H1 (cell line): ENCODE measurements around the gene DNAJB5. TPM values are rescaled to one million over a fixed set of nuclear protein-coding genes. Genes with fewer than 3 reads are reported as not detected.

Source experiments
- CTCF ChIA-PET: fragments of 300-600 bp; sonication (Branson Sonifier 250); formaldehyde crosslinking; loops from one replicate; lab custom pipeline; 2021; ENCODE audit not compliant: partially characterized antibody; lab: Charles Lee
- POLR2A ChIA-PET: fragments of 300-600 bp; sonication (Branson Sonifier 250); formaldehyde crosslinking; loops from one replicate; lab custom pipeline; 2021; ENCODE audit warnings: inconsistent platforms; ENCODE audit not compliant: partially characterized antibody; lab: Charles Lee
- DNase-seq, 2 experiments: peaks; one replicate each; pipeline versions ENCODE4 v3.0.0 to v3.0.0-alpha.2; 2010 to 2022; ENCODE audit warnings: low spot score in 2 of 2, low read depth in 1 of 2, mixed read lengths in 1 of 2
- FAIRE-seq: peaks from 2 replicates; lab custom pipeline; 2011; peaks lifted over from hg19 to GRCh38; lab: Jason Lieb, UNC
- H2AFZ ChIP-seq: 2 replicates; pipeline ENCODE4 v1.8.1; 2012; ENCODE audit warnings: low read length, inconsistent platforms
- H2AK5ac ChIP-seq: 2 replicates; pipeline ENCODE4 v1.6.1; 2013; ENCODE audit warnings: low read depth, low read length
- H2BK120ac ChIP-seq: replicated peaks from 2 replicates; pipeline ENCODE3; 2013; ENCODE audit warnings: low read depth, low read length, inconsistent platforms
- H2BK12ac ChIP-seq: 2 replicates; pipeline ENCODE4 v1.6.1; 2013; ENCODE audit warnings: low read depth, low read length
- H2BK15ac ChIP-seq: 2 replicates; pipeline ENCODE4 v1.6.1; 2013; ENCODE audit warnings: low read length
- H2BK20ac ChIP-seq: 2 replicates; pipeline ENCODE4 v1.6.1; 2013; ENCODE audit warnings: low read length
- H2BK5ac ChIP-seq: 2 replicates; pipeline ENCODE4 v1.6.1; 2013; ENCODE audit warnings: low read depth, low read length
- H3K14ac ChIP-seq: 2 replicates; pipeline ENCODE4 v1.6.1; 2013; ENCODE audit warnings: inconsistent platforms; ENCODE audit not compliant: insufficient read length
- H3K18ac ChIP-seq: 2 replicates; pipeline ENCODE4 v1.6.1; 2013; ENCODE audit warnings: low read length; ENCODE audit errors: extremely low read depth
- H3K23ac ChIP-seq: 2 replicates; pipeline ENCODE4 v1.6.1; 2013; ENCODE audit warnings: inconsistent platforms; ENCODE audit not compliant: insufficient read length
- H3K23me2 ChIP-seq: 2 replicates; pipeline ENCODE4 v1.6.1; 2013; ENCODE audit warnings: low read depth, low read length
- H3K27ac ChIP-seq: 2 replicates; pipeline ENCODE4 v1.6.1; 2011; ENCODE audit warnings: low read depth, low read length, inconsistent platforms
- H3K27me3 ChIP-seq, 4 experiments: replicated peaks in 1 of 4; 1 replicate in 1 of 4; 2 replicates in 3 of 4; pipeline versions ENCODE4 v1.6.1 to v1.8.1; 2011 to 2013; ENCODE audit warnings: low read length in 3 of 4, mild to moderate bottlenecking in 3 of 4, inconsistent platforms in 2 of 4, mixed read lengths in 2 of 4, moderate library complexity in 1 of 4; ENCODE audit not compliant: control insufficient read depth in 3 of 4, insufficient read depth in 3 of 4; ENCODE audit errors: extremely low read depth in 1 of 4
- H3K36me3 ChIP-seq, 4 experiments: 2 replicates each; pipeline versions ENCODE4 v1.6.1 to v1.8.1; 2011 to 2013; ENCODE audit warnings: mild to moderate bottlenecking in 4 of 4, low read length in 3 of 4, moderate library complexity in 2 of 4, control low read depth in 1 of 4, inconsistent platforms in 1 of 4; ENCODE audit not compliant: insufficient read depth in 4 of 4, control insufficient read depth in 2 of 4
- H3K4ac ChIP-seq: replicated peaks from 2 replicates; pipeline ENCODE3; 2013; ENCODE audit warnings: low read length, low read depth, mixed read lengths, inconsistent platforms; ENCODE audit not compliant: insufficient read length
- H3K4me1 ChIP-seq, 4 experiments: replicated peaks in 1 of 4; 1 replicate in 1 of 4; 2 replicates in 3 of 4; pipeline versions ENCODE4 v1.6.1 to v1.8.1; 2011 to 2013; ENCODE audit warnings: low read length in 3 of 4, inconsistent platforms in 2 of 4, mixed read lengths in 1 of 4; ENCODE audit not compliant: insufficient read depth in 4 of 4, control insufficient read depth in 3 of 4
- H3K4me2 ChIP-seq, 2 experiments: 2 replicates each; pipeline versions ENCODE4 v1.6.1 to v1.8.1; 2011 to 2013; ENCODE audit warnings: low read depth in 2 of 2, low read length in 2 of 2, control low read depth in 1 of 2, inconsistent platforms in 1 of 2, mild to moderate bottlenecking in 1 of 2; ENCODE audit not compliant: insufficient read depth in 1 of 2
- H3K4me3 ChIP-seq, 4 experiments: fragments of 200-600, 300-600 bp in 1 of 4; sonication (generic), shearing (Covaris generic), sonication (Bioruptor Twin) in 1 of 4; 2 replicates each; pipeline versions ENCODE4 v1.5.1 to v1.8.1; 2011 to 2016; ENCODE audit warnings: low read length in 4 of 4, low read depth in 3 of 4, control low read depth in 2 of 4, inconsistent platforms in 2 of 4, mild to moderate bottlenecking in 2 of 4, mixed read lengths in 1 of 4, moderate library complexity in 1 of 4; ENCODE audit not compliant: insufficient read depth in 2 of 4; ENCODE audit errors: extremely low read depth in 1 of 4
- H3K56ac ChIP-seq: replicated peaks from 2 replicates; pipeline ENCODE3; 2013; ENCODE audit warnings: low read depth, mild to moderate bottlenecking, mixed read lengths, low read length, inconsistent platforms; ENCODE audit not compliant: insufficient read length
- H3K79me1 ChIP-seq: 2 replicates; pipeline ENCODE4 v1.6.1; 2013; ENCODE audit warnings: low read depth, low read length, control low read depth
- H3K79me2 ChIP-seq, 2 experiments: 2 replicates each; pipeline versions ENCODE4 v1.6.1 to v1.8.1; 2012 to 2013; ENCODE audit warnings: low read length in 2 of 2, mild to moderate bottlenecking in 2 of 2, inconsistent platforms in 1 of 2; ENCODE audit not compliant: insufficient read depth in 2 of 2, control insufficient read depth in 1 of 2
- H3K9ac ChIP-seq, 4 experiments: replicated peaks in 1 of 4; 1 replicate in 1 of 4; 2 replicates in 3 of 4; pipeline versions ENCODE4 v1.6.1 to v1.8.1; 2011 to 2013; ENCODE audit warnings: low read depth in 3 of 4, low read length in 3 of 4, control low read depth in 2 of 4, mild to moderate bottlenecking in 2 of 4, moderate library complexity in 2 of 4, inconsistent platforms in 1 of 4; ENCODE audit errors: extremely low read depth in 1 of 4
- H3K9me3 ChIP-seq, 2 experiments: 2 replicates each; pipeline versions ENCODE4 v1.6.1 to v1.8.1; 2012 to 2013; ENCODE audit warnings: mild to moderate bottlenecking in 2 of 2, moderate library complexity in 2 of 2, control low read depth in 1 of 2, inconsistent platforms in 1 of 2, low read depth in 1 of 2, low read length in 1 of 2, mixed read lengths in 1 of 2; ENCODE audit not compliant: insufficient read depth in 2 of 2
- H4K20me1 ChIP-seq, 2 experiments: replicated peaks in 1 of 2; 2 replicates each; pipeline versions ENCODE3 to v1.8.1; 2011 to 2013; ENCODE audit warnings: inconsistent platforms in 2 of 2, low read length in 2 of 2, mild to moderate bottlenecking in 1 of 2; ENCODE audit not compliant: insufficient read depth in 2 of 2, control insufficient read depth in 1 of 2
- H4K5ac ChIP-seq: 2 replicates; pipeline ENCODE4 v1.6.1; 2013; ENCODE audit warnings: low read length, low read depth, mixed read lengths, inconsistent platforms; ENCODE audit not compliant: insufficient read length
- H4K8ac ChIP-seq: 2 replicates; pipeline ENCODE4 v1.8.0; 2013; ENCODE audit warnings: mild to moderate bottlenecking, moderate library complexity, low read length, inconsistent platforms; ENCODE audit not compliant: insufficient read depth; ENCODE audit errors: extremely low read depth
- H4K91ac ChIP-seq: replicated peaks from 2 replicates; pipeline ENCODE3; 2013; ENCODE audit warnings: low read length, mixed read lengths, inconsistent platforms; ENCODE audit not compliant: insufficient read length
- HDAC2 ChIP-seq, 2 experiments: fragments of 300-600 bp in 1 of 2; sonication (generic) in 1 of 2; IDR thresholded peaks; 2 replicates each; pipeline ENCODE4 v1.6.1; 2011 to 2012; ENCODE audit warnings: low read depth in 2 of 2, low read length in 2 of 2, mild to moderate bottlenecking in 2 of 2, moderate library complexity in 2 of 2, borderline replicate concordance in 1 of 2, inconsistent platforms in 1 of 2
- MAX ChIP-seq: IDR thresholded peaks from 2 replicates; pipeline ENCODE4 v1.6.1; 2012; ENCODE audit warnings: inconsistent platforms
- PHF8 ChIP-seq: fragments of 200-600 bp; sonication (generic); conservative IDR thresholded peaks from 2 replicates; pipeline ENCODE4 v1.7.1; 2012; ENCODE audit warnings: low read depth, mild to moderate bottlenecking, inconsistent platforms, low read length, moderate library complexity
- POU5F1 ChIP-seq: IDR thresholded peaks from 2 replicates; pipeline ENCODE4 v1.6.1; 2011; ENCODE audit warnings: low read depth, mild to moderate bottlenecking, low read length, moderate library complexity
- RNF2 ChIP-seq: fragments of 200-900, 300-1000 bp; sonication (generic); IDR thresholded peaks from 2 replicates; pipeline ENCODE4 v1.7.1; 2016; ENCODE audit warnings: borderline replicate concordance, low read depth, mild to moderate bottlenecking, antibody characterized with exemption, low read length; ENCODE audit not compliant: poor library complexity, severe bottlenecking; ENCODE audit errors: missing control alignments
- SRF ChIP-seq: IDR thresholded peaks from 2 replicates; pipeline ENCODE4 v1.6.1; 2011; ENCODE audit warnings: mild to moderate bottlenecking, low read depth, low read length, moderate library complexity
- WGBS, 2 experiments: shearing (Covaris generic) in 1 of 2; methylation state at CpG; one replicate each; pipeline versions ENCODE4 v1.1.6 to v1.1.7; 2013 to 2015; ENCODE audit warnings: low lambda C conversion rate in 2 of 2, mixed read lengths in 2 of 2, inconsistent platforms in 1 of 2, low coverage in 1 of 2, missing lambda C conversion rate in 1 of 2; ENCODE audit not compliant: insufficient replicate concordance in 2 of 2, insufficient coverage in 1 of 2, insufficient read length in 1 of 2; ENCODE audit errors: extremely low coverage in 1 of 2, missing lambda C conversion rate in 1 of 2; 5-methylcytosine and 5-hydroxymethylcytosine counted together
- polyA plus RNA-seq, 7 experiments: library from polyadenylated mRNA; depleted of rRNA in 3 of 7; stranded (reverse) in 5 of 7; unstranded in 2 of 7; fragments of >200 nt in 5 of 7; fragments of 200-250 nt in 2 of 7; gene quantifications; 1 replicate in 5 of 7; 2 replicates in 1 of 7; 4 replicates in 1 of 7; pipeline versions ENCODE4 v1.2.1 to v1.2.3, GENCODE V29; 2011 to 2013; ENCODE audit warnings: missing spikeins in 2 of 7, mixed read lengths in 2 of 7
- total RNA-seq: library from RNA; stranded (reverse); fragmentation: NEBNext Ultra II Directional; extraction: Animal tissue kit (Norgen Biotek cat#: 25700); gene quantifications from 2 replicates; pipeline ENCODE4 v1.2.1, GENCODE V29; 2021
- TF ChIP-seq, protein P1 (sequence below): IDR thresholded peaks from 2 replicates; pipeline ENCODE4 v1.6.1; 2011; ENCODE audit warnings: low read depth, mild to moderate bottlenecking, low read length; ENCODE audit not compliant: insufficient read depth

Gene DNAJB5
- total and polyA plus RNA-seq, 2 of the 8 experiments (the other 6 are each of a cell fraction or from before 2014, with no cell fraction given): 25.0 to 34.1 TPM

- Histone ChIP-seq H3K4me2 (no peak overlapping the region), H3K36me3 (no peaks in the 10 kb centered on the region), H2BK5ac (no peak overlapping the region), H2AK5ac (no peak overlapping the region), H4K5ac (no peak overlapping the region), H3K4ac (no peak overlapping the region), H2BK20ac (no peak overlapping the region), H4K8ac (no peak overlapping the region), H3K79me1 (no peaks in the 10 kb centered on the region), H3K23ac (no peak overlapping the region), H2BK12ac (no peak overlapping the region), H2BK15ac (no peak overlapping the region), H3K18ac (no peak overlapping the region), H3K9me3 (no peaks in the 10 kb centered on the region), H3K79me2 (no peaks in the 10 kb centered on the region), H3K23me2 (no peaks in the 10 kb centered on the region; the same call in 1 of the 2 replicates), H3K4me3 (no peak overlapping the region), H4K20me1 (no peaks in the 10 kb centered on the region), H3K27ac (no peak overlapping the region), H3K4me1 (peaks cover 0 to 4% (median 3%) of the 10 kb centered on the region in 4 experiments), H2BK120ac (no peak overlapping the region), H3K27me3 (peaks cover 1 to 22% (median 9%) of the 10 kb centered on the region in 4 experiments; a peak in 6 of 7 replicates), H3K9ac (no peak overlapping the region), H3K56ac (no peak overlapping the region), H4K91ac (no peak overlapping the region), H2AFZ (no peak overlapping the region), H3K14ac (no peak overlapping the region)
- WGBS, 2 experiments: 70% methylated on average over 5 of the region's 5 CpGs; no CpG with 5 or more reads in 1 of the 2 experiments
- ChIA-PET POLR2A (interaction anchor here (0.9 to 1.3 kb wide), 2 partner anchors 22 to 33 kb away, joined by 3 to 5 read pairs; no protein-coding TSS in a partner anchor), CTCF (interaction anchor here (0.6 to 6.8 kb wide), 9 partner anchors 11 to 260 kb away, joined by 3 to 43 read pairs (median 6); no protein-coding TSS in a partner anchor)
- no peak for DNase-seq
- FAIRE-seq: no peak
- no peak for TF ChIP-seq HDAC2 (IDR thresholded peaks at IDR 0.05; ENCODE audit: borderline replicate concordance in 1 of 2, low read depth in 2 of 2, low read length in 2 of 2)
- no peak for TF ChIP-seq MAX
- TF ChIP-seq RNF2: no peak
- TF ChIP-seq, protein P1, sequence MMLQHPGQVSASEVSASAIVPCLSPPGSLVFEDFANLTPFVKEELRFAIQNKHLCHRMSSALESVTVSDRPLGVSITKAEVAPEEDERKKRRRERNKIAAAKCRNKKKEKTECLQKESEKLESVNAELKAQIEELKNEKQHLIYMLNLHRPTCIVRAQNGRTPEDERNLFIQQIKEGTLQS: no peak
- TF ChIP-seq POU5F1: no peak
- TF ChIP-seq PHF8: no peak
- TF ChIP-seq SRF: no peak
These were observed 27.7 kb upstream of the DNAJB5 start for GRCh38 chr9:34961574-34962490.
